A549 (cell line): Measurements from ENCODE around the gene WBP2. TPM values are rescaled to one million over a fixed set of nuclear protein-coding genes. Genes with fewer than 3 reads are reported as not detected.

Experiments
- ATAC-seq, 2 experiments: fragments of 200-7000 bp in 1 of 2; fragments of >200 bp in 1 of 2; cut with Nextera tagmentation in 1 of 2; cut with Tn5 transposase in 1 of 2; 3 replicates each; pipeline versions ENCODE4 v1.8.0 to v1.9.1; 2018 to 2020; ENCODE audit warnings: mild to moderate bottlenecking in 1 of 2, moderate library complexity in 1 of 2
- CTCF ChIA-PET: fragments of 300-600 bp; sonication (Branson Sonifier 250); formaldehyde crosslinking; extraction: SDS; loops from one replicate; lab custom pipeline; 2021; ENCODE audit warnings: antibody characterized with exemption, inconsistent platforms; lab: Yijun Ruan, JAX
- POLR2A ChIA-PET: fragments of 350-600 bp; formaldehyde crosslinking; extraction: SDS; loops from one replicate; lab custom pipeline; 2021; ENCODE audit warnings: antibody characterized with exemption, inconsistent platforms; lab: Yijun Ruan, JAX
- DNase-seq, 2 experiments: peaks; one replicate each; pipeline versions ENCODE4 v3.0.0 to v3.0.0-alpha.2; 2011 to 2016; ENCODE audit warnings: low read depth in 1 of 2, low spot score in 1 of 2
- FAIRE-seq: peaks from 2 replicates; lab custom pipeline; 2011; peaks lifted over from hg19 to GRCh38; lab: Jason Lieb, UNC
- H3K27ac ChIP-seq, 2 experiments: fragments of >200 bp; sonication (Bioruptor Twin); formaldehyde crosslinking; 3 replicates each; pipeline ENCODE4 v1.5.1; 2016 to 2017
- H3K4me1 ChIP-seq: fragments of >200 bp; sonication (Bioruptor Twin); formaldehyde crosslinking; 3 replicates; pipeline ENCODE4 v1.6.1; 2016
- H3K4me2 ChIP-seq: fragments of >200 bp; sonication (Bioruptor Twin); formaldehyde crosslinking; 3 replicates; pipeline ENCODE4 v1.6.1; 2016
- H3K4me3 ChIP-seq: fragments of >200 bp; sonication (Bioruptor Twin); formaldehyde crosslinking; 3 replicates; pipeline ENCODE4 v1.5.1; 2016
- H3K9me3 ChIP-seq: fragments of >200 bp; sonication (Bioruptor Twin); formaldehyde crosslinking; 3 replicates; pipeline ENCODE4 v1.6.1; 2016
- BHLHE40 ChIP-seq: IDR thresholded peaks from 2 replicates; pipeline ENCODE4 v1.6.1; 2012; ENCODE audit warnings: low read depth, low read length, inconsistent platforms
- CBX8 ChIP-seq: fragments of 200-600 bp; sonication (generic); IDR thresholded peaks from 2 replicates; pipeline ENCODE4 v1.6.1; 2016
- CEBPB ChIP-seq, 2 experiments: fragments of >200 bp in 1 of 2; sonication (Bioruptor Twin) in 1 of 2; formaldehyde crosslinking in 1 of 2; IDR thresholded peaks; 2 replicates each; pipeline ENCODE4 v1.6.1; 2012 to 2016
- CHD4 ChIP-seq: fragments of 200-600 bp; sonication (generic); IDR thresholded peaks from 2 replicates; pipeline ENCODE4 v1.6.1; 2016; ENCODE audit warnings: antibody characterized with exemption, mild to moderate bottlenecking, borderline replicate concordance
- EP300 ChIP-seq, 2 experiments: fragments of >200 bp; sonication (Bioruptor Twin); formaldehyde crosslinking; IDR thresholded peaks; 2 replicates in 1 of 2; 3 replicates in 1 of 2; pipeline ENCODE4 v1.6.1; 2016 to 2017
- FOXS1 ChIP-seq: fragments of 250-450 bp; sonication (Bioruptor Pico); IDR thresholded peaks from 2 replicates; pipeline ENCODE4 v1.5.0; 2020; ENCODE audit warnings: mild to moderate bottlenecking, moderate library complexity
- HOXA7 ChIP-seq: fragments of 250-450 bp; sonication (Bioruptor Pico); IDR thresholded peaks from 2 replicates; pipeline ENCODE4 v1.5.0; 2020; ENCODE audit warnings: mild to moderate bottlenecking, moderate library complexity
- MAZ ChIP-seq: fragments of 150-350 bp; IDR thresholded peaks from 2 replicates; pipeline ENCODE4 v1.6.1; 2014; ENCODE audit warnings: antibody characterized with exemption, low read depth, low read length, borderline replicate concordance
- MYC ChIP-seq: IDR thresholded peaks from 2 replicates; pipeline ENCODE4 v1.6.1; 2012; ENCODE audit warnings: mild to moderate bottlenecking, inconsistent platforms, low read length, improper control_type of control experiment, borderline replicate concordance
- NFE2L2 ChIP-seq: fragments of 150-350 bp; conservative IDR thresholded peaks from 2 replicates; pipeline ENCODE4 v1.6.1; 2014; ENCODE audit warnings: low read length
- PHF8 ChIP-seq: fragments of 200-600 bp; sonication (generic); IDR thresholded peaks from 2 replicates; pipeline ENCODE4 v1.6.1; 2016; ENCODE audit warnings: low read depth, mild to moderate bottlenecking, antibody characterized with exemption, moderate library complexity, borderline replicate concordance
- POLR2AphosphoS2 ChIP-seq: conservative IDR thresholded peaks from 2 replicates; pipeline ENCODE4 v1.6.1; 2012; ENCODE audit warnings: low read length, improper control_type of control experiment, inconsistent platforms
- RARB ChIP-seq: fragments of 250-450 bp; sonication (Bioruptor Pico); IDR thresholded peaks from 2 replicates; pipeline ENCODE4 v1.8.0; 2021; ENCODE audit warnings: mild to moderate bottlenecking, moderate library complexity
- RCOR1 ChIP-seq: fragments of 150-350 bp; IDR thresholded peaks from 2 replicates; pipeline ENCODE4 v1.6.1; 2014; ENCODE audit warnings: antibody characterized with exemption, low read length, low read depth
- RNF2 ChIP-seq: fragments of 200-600 bp; sonication (generic); IDR thresholded peaks from 2 replicates; pipeline ENCODE4 v1.6.1; 2016; ENCODE audit warnings: low read depth, mild to moderate bottlenecking, antibody characterized with exemption, moderate library complexity, borderline replicate concordance
- SMC3 ChIP-seq: fragments of >200 bp; sonication (Bioruptor Twin); formaldehyde crosslinking; IDR thresholded peaks from 3 replicates; pipeline ENCODE4 v1.6.1; 2018; ENCODE audit warnings: inconsistent platforms
- TP53 ChIP-seq: fragments of 250-450 bp; sonication (Bioruptor Pico); IDR thresholded peaks from 2 replicates; pipeline ENCODE4 v1.5.0; 2021; ENCODE audit warnings: mild to moderate bottlenecking, moderate library complexity
- ZNF302 ChIP-seq: fragments of 250-450 bp; sonication (Bioruptor Pico); IDR thresholded peaks from 2 replicates; pipeline ENCODE4 v1.9.0; 2021; ENCODE audit warnings: inconsistent platforms, mild to moderate bottlenecking, moderate library complexity
- ZSCAN20 ChIP-seq: fragments of 250-450 bp; sonication (Bioruptor Pico); IDR thresholded peaks from 2 replicates; pipeline ENCODE4 v1.8.0; 2022; ENCODE audit warnings: mild to moderate bottlenecking, moderate library complexity
- WGBS: methylation state at CpG from one replicate; pipeline ENCODE4 v1.1.6; 2017; ENCODE audit errors: missing lambda C conversion rate; 5-methylcytosine and 5-hydroxymethylcytosine counted together
- polyA plus RNA-seq, 4 experiments: library from polyadenylated mRNA; depleted of rRNA in 3 of 4; stranded (reverse); fragments of >200 nt; fragmentation: RNase III in 1 of 4; extraction: RNeasy Plus Mini Kit Qiagen cat#74134 plus additional on column Dnase treatment in 1 of 4; gene quantifications; 2 replicates in 3 of 4; 3 replicates in 1 of 4; pipeline ENCODE4 v1.2.3, GENCODE V29; 2011 to 2017
- TF ChIP-seq, protein P1 (sequence below): fragments of 250-450 bp; sonication (Bioruptor Pico); IDR thresholded peaks from 2 replicates; pipeline ENCODE4 v1.5.0; 2021; ENCODE audit warnings: mild to moderate bottlenecking, moderate library complexity, borderline replicate concordance
- TF ChIP-seq, protein P2 (sequence below): fragments of >200 bp; sonication (Bioruptor Twin); formaldehyde crosslinking; IDR thresholded peaks from 3 replicates; pipeline ENCODE4 v1.6.1; 2016
- TF ChIP-seq, protein P3 (sequence below): IDR thresholded peaks from 2 replicates; pipeline ENCODE4 v1.6.1; 2012
- TF ChIP-seq, protein P4 (sequence below): fragments of >200 bp; sonication (Bioruptor Twin); formaldehyde crosslinking; IDR thresholded peaks from 2 replicates; pipeline ENCODE4 v1.6.1; 2016

WBP2 gene
- polyA plus RNA-seq, 2 of the 4 experiments (the other 2 are of a cell fraction) = 39.7 to 131 TPM

DNA sequence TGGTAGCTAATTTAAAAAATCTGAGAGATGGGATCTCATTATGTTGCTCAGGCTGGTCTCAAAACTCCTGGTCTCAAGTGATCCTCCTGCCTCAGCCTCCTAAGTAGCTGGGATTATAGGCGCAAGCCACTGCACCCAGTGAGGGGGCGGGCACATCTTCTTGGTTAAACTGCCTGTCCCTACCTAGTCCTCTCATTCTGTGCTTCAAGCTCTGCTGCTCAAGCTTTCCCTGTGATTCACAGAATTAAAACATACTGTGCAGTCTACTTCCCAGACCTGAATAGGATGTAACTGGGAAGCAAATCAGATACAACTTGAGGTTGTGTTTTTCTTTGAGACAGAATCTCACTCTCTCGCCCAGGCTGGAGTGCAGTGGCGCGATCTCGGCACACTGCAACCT lies 47.3 kb upstream of the WBP2 start:
- TF ChIP-seq CHD4 (no peak), POLR2AphosphoS2 (no peak), CBX8 (no peak), ZSCAN20 (CRISPR knock-in tag) (no peak), NFE2L2 (no peak), MAZ (no peak), ZNF302 (no peak), BHLHE40 (no peak), TP53 (CRISPR knock-in tag) (no peak), EP300 (IDR thresholded peaks at IDR 0.05) (no peak), CEBPB (IDR thresholded peaks at IDR 0.05) (no peak), RNF2 (no peak)
- TF ChIP-seq, protein P1, sequence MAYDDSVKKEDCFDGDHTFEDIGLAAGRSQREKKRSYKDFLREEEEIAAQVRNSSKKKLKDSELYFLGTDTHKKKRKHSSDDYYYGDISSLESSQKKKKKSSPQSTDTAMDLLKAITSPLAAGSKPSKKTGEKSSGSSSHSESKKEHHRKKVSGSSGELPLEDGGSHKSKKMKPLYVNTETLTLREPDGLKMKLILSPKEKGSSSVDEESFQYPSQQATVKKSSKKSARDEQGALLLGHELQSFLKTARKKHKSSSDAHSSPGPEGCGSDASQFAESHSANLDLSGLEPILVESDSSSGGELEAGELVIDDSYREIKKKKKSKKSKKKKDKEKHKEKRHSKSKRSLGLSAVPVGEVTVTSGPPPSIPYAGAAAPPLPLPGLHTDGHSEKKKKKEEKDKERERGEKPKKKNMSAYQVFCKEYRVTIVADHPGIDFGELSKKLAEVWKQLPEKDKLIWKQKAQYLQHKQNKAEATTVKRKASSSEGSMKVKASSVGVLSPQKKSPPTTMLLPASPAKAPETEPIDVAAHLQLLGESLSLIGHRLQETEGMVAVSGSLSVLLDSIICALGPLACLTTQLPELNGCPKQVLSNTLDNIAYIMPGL (CRISPR knock-in tag) = no peak
- TF ChIP-seq, protein P2, sequence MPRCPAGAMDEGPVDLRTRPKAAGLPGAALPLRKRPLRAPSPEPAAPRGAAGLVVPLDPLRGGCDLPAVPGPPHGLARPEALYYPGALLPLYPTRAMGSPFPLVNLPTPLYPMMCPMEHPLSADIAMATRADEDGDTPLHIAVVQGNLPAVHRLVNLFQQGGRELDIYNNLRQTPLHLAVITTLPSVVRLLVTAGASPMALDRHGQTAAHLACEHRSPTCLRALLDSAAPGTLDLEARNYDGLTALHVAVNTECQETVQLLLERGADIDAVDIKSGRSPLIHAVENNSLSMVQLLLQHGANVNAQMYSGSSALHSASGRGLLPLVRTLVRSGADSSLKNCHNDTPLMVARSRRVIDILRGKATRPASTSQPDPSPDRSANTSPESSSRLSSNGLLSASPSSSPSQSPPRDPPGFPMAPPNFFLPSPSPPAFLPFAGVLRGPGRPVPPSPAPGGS = no peak

DNA sequence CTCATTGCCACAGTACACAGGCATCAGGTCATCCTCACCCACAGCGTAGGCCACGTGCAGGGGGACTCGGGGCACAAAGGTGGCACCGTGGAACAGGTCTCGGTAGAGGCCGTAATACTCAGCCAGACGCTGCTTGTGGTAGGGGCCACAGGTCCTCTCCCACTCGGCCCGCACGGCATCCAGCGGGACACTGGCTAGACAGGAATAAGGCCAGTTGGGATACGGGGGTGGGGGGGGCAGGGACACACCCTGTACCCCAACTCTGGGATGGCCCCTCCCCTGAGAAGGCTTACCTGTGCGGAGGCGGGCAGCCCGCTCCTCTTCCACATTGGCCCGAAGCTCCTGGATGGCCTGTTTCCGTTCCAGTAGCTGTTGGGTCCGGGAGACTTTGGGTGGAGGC lies 46.6 kb upstream of the WBP2 start:
- no peak for FAIRE-seq
- ATAC-seq = no peak
- CTCF ChIA-PET = interaction anchor here (5.8 to 22.8 kb wide), 3 partner anchors 8 to 103 kb away, joined by 75 to 513 read pairs (median 372); partner anchors contain the start of genes CDK3, TRIM47 and TRIM65

More for the DNA sequence above, 47.3 kb upstream of the WBP2 start:
- ChIA-PET CTCF (interaction anchor here (1.1 to 22.8 kb wide), 6 partner anchors 9 to 119 kb away, joined by 3 to 513 read pairs (median 40); partner anchors contain the start of genes CDK3, TRIM47 and TRIM65), POLR2A (interaction anchor here (0.5 to 3.2 kb wide), 2 partner anchors 25 to 556 kb away, joined by 3 to 18 read pairs; partner anchors contain the start of gene TRIM47)
- Histone ChIP-seq H3K4me2 (no peak overlapping the region), H3K4me3 (no peak overlapping the region), H3K9me3 (no peaks in the 10 kb centered on the region), H3K27ac (no peak overlapping the region), H3K4me1 (peaks cover 22% of the 10 kb centered on the region)
- WGBS = 95% methylated on average over 6 of the region's 6 CpGs
- ATAC-seq (no peak), FAIRE-seq (no peak), DNase-seq (no peak)

More for the DNA sequence above, 46.6 kb upstream of the WBP2 start:
- peaks cover 26% of the 10 kb centered on the region for H3K4me1 ChIP-seq
- H3K9me3 ChIP-seq = no peaks in the 10 kb centered on the region
- H3K27ac ChIP-seq = no peak overlapping the region
- TF ChIP-seq ZNF302 (no peak), CHD4 (no peak), ZSCAN20 (CRISPR knock-in tag) (no peak), FOXS1 (CRISPR knock-in tag) (no peak), CEBPB (IDR thresholded peaks at IDR 0.05) (no peak), NFE2L2 (no peak), RARB (CRISPR knock-in tag) (no peak), HOXA7 (CRISPR knock-in tag) (no peak), RCOR1 (no peak), PHF8 (no peak), MYC (no peak), SMC3 (no peak)
- TF ChIP-seq, protein P2 = no peak
- TF ChIP-seq, protein P3, sequence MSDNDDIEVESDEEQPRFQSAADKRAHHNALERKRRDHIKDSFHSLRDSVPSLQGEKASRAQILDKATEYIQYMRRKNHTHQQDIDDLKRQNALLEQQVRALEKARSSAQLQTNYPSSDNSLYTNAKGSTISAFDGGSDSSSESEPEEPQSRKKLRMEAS = no peak
- TF ChIP-seq, protein P4, sequence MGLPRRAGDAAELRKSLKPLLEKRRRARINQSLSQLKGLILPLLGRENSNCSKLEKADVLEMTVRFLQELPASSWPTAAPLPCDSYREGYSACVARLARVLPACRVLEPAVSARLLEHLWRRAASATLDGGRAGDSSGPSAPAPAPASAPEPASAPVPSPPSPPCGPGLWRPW = no peak
- no peak overlapping the region for H3K4me2 ChIP-seq
- POLR2A ChIA-PET = interaction anchor here (0.6 kb wide), 1 partner anchor 46 kb away, joined by 5 read pairs; the partner anchor contains the start of gene WBP2
- no peak for DNase-seq
- H3K4me3 ChIP-seq = no peak overlapping the region
- WGBS = 89% methylated on average over 18 of the region's 18 CpGs
